HFFc6 (cell line): ENCODE measurements around the gene MTHFD1. TPM values are rescaled to one million over a fixed set of nuclear protein-coding genes. Genes with fewer than 3 reads are reported as not detected.

Experiments
- DNase-seq: peaks from one replicate; pipeline ENCODE4 v3.0.0-alpha.2; 2018
- H3K27ac Mint-ChIP-seq: 2 replicates; pipeline ENCODE4 v1.8.0; 2020; ENCODE audit warnings: mild to moderate bottlenecking, mixed read lengths
- H3K27me3 Mint-ChIP-seq: 2 replicates; pipeline ENCODE4 v1.8.0; 2021; ENCODE audit warnings: mild to moderate bottlenecking, moderate library complexity, mixed read lengths; ENCODE audit not compliant: insufficient read depth
- H3K36me3 Mint-ChIP-seq: 2 replicates; pipeline ENCODE4 v1.8.0; 2021; ENCODE audit warnings: low read depth, mixed read lengths
- H3K4me1 Mint-ChIP-seq: 2 replicates; pipeline ENCODE4 v1.8.0; 2020; ENCODE audit warnings: low read depth, mixed read lengths
- H3K4me3 Mint-ChIP-seq: 2 replicates; pipeline ENCODE4 v1.8.0; 2020; ENCODE audit warnings: mild to moderate bottlenecking, moderate library complexity, mixed read lengths
- H3K9me3 Mint-ChIP-seq: 2 replicates; pipeline ENCODE4 v1.8.0; 2020; ENCODE audit warnings: mild to moderate bottlenecking, mixed read lengths
- total RNA-seq, 6 experiments: library from RNA; stranded (reverse); fragmentation: NEBNext Ultra II Directional; extraction: Animal tissue kit (Norgen Biotek cat#: 25700); gene quantifications; 2 replicates in 1 of 6; 3 replicates in 5 of 6; pipeline ENCODE4 v1.2.3, GENCODE V29; 2021
- TF ChIP-seq, protein P1 (sequence below): fragments of 200-600 bp; sonication (generic); IDR thresholded peaks from 2 replicates; pipeline ENCODE4 v1.5.0; 2021; ENCODE audit warnings: antibody characterized with exemption, mild to moderate bottlenecking

MTHFD1 gene
- total RNA-seq, 6 experiments from 2014 or later = 81.3 to 116 (median 111) TPM

DNA sequence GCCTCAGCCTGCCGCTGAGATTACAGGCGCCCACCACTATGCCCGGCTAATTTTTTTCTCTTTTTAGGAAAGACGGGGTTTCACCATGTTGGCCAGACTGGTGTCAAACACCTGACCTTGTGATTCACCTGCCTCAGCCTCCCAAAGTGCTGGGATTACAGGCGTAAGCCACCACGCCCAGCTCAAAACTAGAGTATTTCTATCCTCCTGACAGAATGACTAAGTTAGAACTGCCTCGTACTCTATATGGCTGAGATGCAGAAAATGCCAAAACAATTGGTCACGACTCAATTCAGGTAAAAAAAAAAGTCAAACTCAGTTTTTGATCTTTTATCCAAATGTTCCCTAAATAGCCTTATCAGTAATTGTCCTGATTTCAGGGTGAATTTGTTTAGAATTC, 88.3 kb downstream of the MTHFD1 start:
- H3K9me3 Mint-ChIP-seq = no peaks in the 10 kb centered on the region
- no peaks in the 10 kb centered on the region for H3K4me1 Mint-ChIP-seq
- H3K27me3 Mint-ChIP-seq = no peaks in the 10 kb centered on the region
- TF ChIP-seq, protein P1, sequence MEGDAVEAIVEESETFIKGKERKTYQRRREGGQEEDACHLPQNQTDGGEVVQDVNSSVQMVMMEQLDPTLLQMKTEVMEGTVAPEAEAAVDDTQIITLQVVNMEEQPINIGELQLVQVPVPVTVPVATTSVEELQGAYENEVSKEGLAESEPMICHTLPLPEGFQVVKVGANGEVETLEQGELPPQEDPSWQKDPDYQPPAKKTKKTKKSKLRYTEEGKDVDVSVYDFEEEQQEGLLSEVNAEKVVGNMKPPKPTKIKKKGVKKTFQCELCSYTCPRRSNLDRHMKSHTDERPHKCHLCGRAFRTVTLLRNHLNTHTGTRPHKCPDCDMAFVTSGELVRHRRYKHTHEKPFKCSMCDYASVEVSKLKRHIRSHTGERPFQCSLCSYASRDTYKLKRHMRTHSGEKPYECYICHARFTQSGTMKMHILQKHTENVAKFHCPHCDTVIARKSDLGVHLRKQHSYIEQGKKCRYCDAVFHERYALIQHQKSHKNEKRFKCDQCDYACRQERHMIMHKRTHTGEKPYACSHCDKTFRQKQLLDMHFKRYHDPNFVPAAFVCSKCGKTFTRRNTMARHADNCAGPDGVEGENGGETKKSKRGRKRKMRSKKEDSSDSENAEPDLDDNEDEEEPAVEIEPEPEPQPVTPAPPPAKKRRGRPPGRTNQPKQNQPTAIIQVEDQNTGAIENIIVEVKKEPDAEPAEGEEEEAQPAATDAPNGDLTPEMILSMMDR = no peak
- H3K4me3 Mint-ChIP-seq = no peak overlapping the region
- H3K27ac Mint-ChIP-seq = no peak overlapping the region
- DNase-seq = no peak
- H3K36me3 Mint-ChIP-seq = no peaks in the 10 kb centered on the region

DNA sequence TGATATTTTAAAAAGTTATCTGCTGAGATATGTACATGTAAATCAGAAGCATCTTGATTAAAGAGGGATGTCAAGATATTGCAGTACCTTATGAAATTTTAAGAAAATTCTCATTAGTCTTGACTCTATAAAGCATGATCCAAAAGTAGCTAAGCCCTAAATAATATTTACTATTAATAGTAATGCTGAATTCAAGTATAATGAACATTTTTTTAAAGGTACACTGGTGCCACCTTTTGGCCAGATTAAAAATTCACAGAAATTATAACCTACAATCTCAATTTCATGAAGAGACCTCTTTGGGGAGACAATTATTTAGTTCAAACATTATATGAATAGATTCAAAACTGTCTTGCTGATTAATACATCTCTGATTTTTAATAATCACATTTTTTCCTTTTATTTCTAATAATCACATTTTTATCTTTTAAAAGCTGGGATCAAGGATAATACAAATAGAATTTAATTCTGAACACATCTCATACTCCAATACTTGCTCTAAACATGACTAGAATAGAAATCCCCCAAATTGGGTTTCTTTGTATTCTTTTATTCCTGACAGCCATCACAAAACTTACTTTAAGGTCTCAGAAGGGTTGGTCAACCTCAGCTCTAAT, 90.6 kb downstream of the MTHFD1 start:
- H3K36me3 Mint-ChIP-seq = no peaks in the 10 kb centered on the region

DNA sequence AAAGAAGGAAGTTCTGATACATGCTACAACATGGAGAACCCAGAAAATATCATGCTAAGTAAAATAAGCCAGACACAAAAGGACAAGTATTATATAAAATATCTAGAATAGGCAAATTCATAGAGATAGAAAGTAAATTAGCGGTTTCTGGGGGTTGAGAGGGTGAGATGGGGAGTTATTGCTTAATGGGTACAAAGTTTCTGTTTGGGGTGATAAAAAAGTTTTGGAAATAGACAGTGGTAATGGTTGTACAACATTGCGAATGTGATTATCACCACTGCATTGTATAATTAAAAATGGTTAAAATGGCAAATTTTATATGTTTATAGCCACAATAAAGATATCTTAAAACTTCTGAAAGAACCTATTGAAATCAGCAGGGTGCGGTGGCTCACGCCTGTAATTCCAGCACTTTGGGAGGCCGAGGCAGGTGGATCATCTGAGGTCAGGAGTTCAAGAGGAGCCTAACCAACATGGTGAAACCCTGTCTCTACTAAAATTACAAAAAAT, 100.5 kb downstream of the MTHFD1 start:
- H3K4me1 Mint-ChIP-seq = no peaks in the 10 kb centered on the region
- H3K9me3 Mint-ChIP-seq = no peaks in the 10 kb centered on the region
- H3K36me3 Mint-ChIP-seq = no peaks in the 10 kb centered on the region; the same call in 1 of the 2 replicates
- H3K4me3 Mint-ChIP-seq = no peak overlapping the region
- TF ChIP-seq, protein P1 = no peak
- H3K27ac Mint-ChIP-seq = no peak overlapping the region
- DNase-seq = no peak
- no peaks in the 10 kb centered on the region for H3K27me3 Mint-ChIP-seq

More for the DNA sequence above, 90.6 kb downstream of the MTHFD1 start:
- Mint-ChIP-seq H3K9me3 (no peaks in the 10 kb centered on the region), H3K4me3 (no peak overlapping the region), H3K27me3 (no peaks in the 10 kb centered on the region), H3K4me1 (no peaks in the 10 kb centered on the region), H3K27ac (no peak overlapping the region)
- TF ChIP-seq, protein P1 = peak; percentile 77
- no peak for DNase-seq

DNA sequence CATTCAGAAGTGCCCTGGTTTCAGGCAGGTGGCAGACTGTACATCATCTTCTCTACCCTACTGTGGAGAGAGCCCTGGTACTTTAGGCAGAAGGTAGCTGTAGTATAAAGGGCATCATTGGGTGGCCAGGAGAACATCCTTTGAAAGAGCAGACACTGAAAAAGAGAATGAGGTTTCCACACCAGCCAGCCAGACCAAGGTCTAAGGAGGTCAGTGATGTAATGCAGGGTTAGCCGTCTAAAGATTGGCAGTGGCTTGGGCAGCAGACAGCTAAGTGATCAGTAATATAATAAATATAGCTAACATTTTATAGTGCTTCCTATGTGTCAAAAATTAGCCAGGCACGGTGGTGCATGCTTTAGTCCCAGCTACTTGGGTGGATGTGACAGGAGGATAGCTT, 103.5 kb downstream of the MTHFD1 start:
- H3K27me3 Mint-ChIP-seq = no peaks in the 10 kb centered on the region
- H3K4me1 Mint-ChIP-seq = no peaks in the 10 kb centered on the region
- H3K36me3 Mint-ChIP-seq = no peaks in the 10 kb centered on the region; the same call in 1 of the 2 replicates
- no peaks in the 10 kb centered on the region for H3K9me3 Mint-ChIP-seq
- H3K4me3 Mint-ChIP-seq = no peak overlapping the region
- no peak for DNase-seq
- TF ChIP-seq, protein P1 = no peak
- H3K27ac Mint-ChIP-seq = no peak overlapping the region

DNA sequence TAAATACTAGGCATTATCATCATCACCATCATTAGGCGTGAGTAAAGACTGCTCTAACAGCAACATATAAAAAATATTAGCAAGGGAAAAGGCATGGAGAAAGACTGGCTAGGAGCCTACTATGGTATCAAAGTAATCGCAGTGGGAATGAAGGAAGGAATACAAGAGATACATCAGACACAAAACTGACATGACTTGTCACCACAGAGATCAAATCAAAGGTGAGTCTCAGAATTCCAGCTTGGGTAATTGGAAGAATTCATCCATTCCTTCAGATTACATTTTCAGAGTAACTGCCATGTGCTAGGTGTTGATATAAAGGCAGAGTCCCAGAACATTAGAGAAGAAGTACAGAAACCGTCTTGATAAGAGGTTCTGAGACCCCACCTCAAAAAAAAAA, 105.3 kb downstream of the MTHFD1 start:
- no peak for DNase-seq
- TF ChIP-seq, protein P1 = no peak
- H3K27ac Mint-ChIP-seq = no peak overlapping the region
- no peak overlapping the region for H3K4me3 Mint-ChIP-seq
- H3K9me3 Mint-ChIP-seq = no peaks in the 10 kb centered on the region
- no peaks in the 10 kb centered on the region for H3K27me3 Mint-ChIP-seq
- no peaks in the 10 kb centered on the region; the same call in 1 of the 2 replicates for H3K36me3 Mint-ChIP-seq
- no peaks in the 10 kb centered on the region for H3K4me1 Mint-ChIP-seq
